ENCODE measurements around the gene ST3GAL5. TPM values are rescaled to one million over a fixed set of nuclear protein-coding genes. Genes with fewer than 3 reads are reported as not detected.
"Not testable (repeated sequence)": the region's sequence is repeated elsewhere in the genome, so short reads cannot be mapped to it uniquely, and the experiment has no call there.

Gene ST3GAL5
- total RNA-seq, 1 donor from 2014 or later, result 20.0 TPM

DNA sequence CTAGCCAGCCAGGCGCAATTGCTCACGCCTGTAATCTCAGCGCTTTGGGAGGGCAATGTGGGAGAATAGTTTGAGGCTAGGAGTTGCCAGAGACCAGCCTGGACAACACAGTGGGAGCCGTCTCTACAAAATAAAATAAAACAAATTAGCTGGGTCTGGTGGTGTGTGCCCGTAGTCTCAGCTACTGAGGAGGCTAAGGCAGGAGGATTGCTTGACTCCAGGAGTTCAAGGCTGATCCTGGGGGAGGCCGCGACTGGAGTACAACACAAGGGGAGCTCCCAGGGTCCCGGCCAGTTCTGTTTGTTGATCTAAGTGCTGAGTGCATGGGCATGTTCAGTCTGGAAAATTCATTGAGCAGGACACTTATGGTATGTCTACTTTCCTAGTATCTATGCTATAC lies 2.6 kb downstream of the ST3GAL5 start:
- FAIRE-seq, result no peak
- no peak overlapping the region for H3K9ac ChIP-seq (ENCODE audit: low read length)
- H3K4me2 ChIP-seq (ENCODE audit: low read length), result peak overlapping the region; percentile 96
- H4K20me1 ChIP-seq (ENCODE audit: insufficient read depth, low read length), result peaks cover 19% of the 10 kb centered on the region
- H3K36me3 ChIP-seq (ENCODE audit: insufficient read depth, low read length), result no peaks in the 10 kb centered on the region
- Mint-ChIP-seq H3K4me1 (ENCODE audit: low read depth, unreplicated experiment) (peaks cover 45% of the 10 kb centered on the region), H3K36me3 (ENCODE audit: low read depth, unreplicated experiment) (peaks cover 14% of the 10 kb centered on the region), H3K27me3 (ENCODE audit: low read depth, unreplicated experiment) (no peaks in the 10 kb centered on the region), H3K9me3 (ENCODE audit: unreplicated experiment) (peaks cover 7% of the 10 kb centered on the region), H3K27ac (ENCODE audit: unreplicated experiment) (peak overlapping the region; percentile 77), H3K4me3 (ENCODE audit: unreplicated experiment) (peak overlapping the region; percentile 91)
- H3K27ac ChIP-seq (ENCODE audit: low read depth, low read length), result peak overlapping the region; percentile 19
- H3K9me3 ChIP-seq (ENCODE audit: insufficient read depth, low read depth, low read length), result no peaks in the 10 kb centered on the region
- peaks cover 32% of the 10 kb centered on the region for H3K79me2 ChIP-seq (ENCODE audit: insufficient read depth, low read length)
- H3K4me1 ChIP-seq (ENCODE audit: insufficient read depth, low read length), result peaks cover 44% of the 10 kb centered on the region
- no peak overlapping the region for H3K4me3 ChIP-seq (ENCODE audit: insufficient read depth, low read depth, low read length)
- DNase-seq (ENCODE audit: low read depth), result no peak
- no peaks in the 10 kb centered on the region for H3K27me3 ChIP-seq (ENCODE audit: insufficient read depth, low read length)
- TF ChIP-seq, protein P1, sequence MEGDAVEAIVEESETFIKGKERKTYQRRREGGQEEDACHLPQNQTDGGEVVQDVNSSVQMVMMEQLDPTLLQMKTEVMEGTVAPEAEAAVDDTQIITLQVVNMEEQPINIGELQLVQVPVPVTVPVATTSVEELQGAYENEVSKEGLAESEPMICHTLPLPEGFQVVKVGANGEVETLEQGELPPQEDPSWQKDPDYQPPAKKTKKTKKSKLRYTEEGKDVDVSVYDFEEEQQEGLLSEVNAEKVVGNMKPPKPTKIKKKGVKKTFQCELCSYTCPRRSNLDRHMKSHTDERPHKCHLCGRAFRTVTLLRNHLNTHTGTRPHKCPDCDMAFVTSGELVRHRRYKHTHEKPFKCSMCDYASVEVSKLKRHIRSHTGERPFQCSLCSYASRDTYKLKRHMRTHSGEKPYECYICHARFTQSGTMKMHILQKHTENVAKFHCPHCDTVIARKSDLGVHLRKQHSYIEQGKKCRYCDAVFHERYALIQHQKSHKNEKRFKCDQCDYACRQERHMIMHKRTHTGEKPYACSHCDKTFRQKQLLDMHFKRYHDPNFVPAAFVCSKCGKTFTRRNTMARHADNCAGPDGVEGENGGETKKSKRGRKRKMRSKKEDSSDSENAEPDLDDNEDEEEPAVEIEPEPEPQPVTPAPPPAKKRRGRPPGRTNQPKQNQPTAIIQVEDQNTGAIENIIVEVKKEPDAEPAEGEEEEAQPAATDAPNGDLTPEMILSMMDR (IDR thresholded peaks at IDR 0.05; ENCODE audit: insufficient read depth, low read depth, low read length), result no peak
- TF ChIP-seq EZH2 (IDR thresholded peaks at IDR 0.05; ENCODE audit: insufficient read depth, low read length), result no peak
- H2AFZ ChIP-seq (ENCODE audit: low read depth, low read length), result no peak overlapping the region

DNA sequence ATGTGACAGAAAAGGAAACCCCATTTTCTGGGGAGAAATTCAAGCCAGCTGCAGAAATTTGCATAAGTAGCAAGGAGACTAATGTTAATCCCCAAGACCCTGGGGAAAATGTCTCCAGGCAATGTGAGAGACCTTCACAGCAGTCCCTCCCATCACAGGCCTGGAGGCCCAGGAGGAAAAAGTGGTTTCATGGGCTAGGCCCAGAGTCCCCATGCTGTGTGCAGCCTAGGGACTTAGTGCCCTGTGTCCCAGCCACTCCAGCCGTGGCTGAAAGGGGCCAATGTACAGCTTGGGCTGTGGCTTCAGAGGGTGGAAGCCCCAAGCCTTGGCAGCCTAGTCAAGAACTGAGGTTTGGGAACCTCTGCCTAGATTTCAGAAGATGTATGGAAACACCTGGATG lies 7.0 kb downstream of the ST3GAL5 start:
- DNase-seq (ENCODE audit: low read depth); H2AFZ ChIP-seq (ENCODE audit: low read depth, low read length); H3K4me2 ChIP-seq (ENCODE audit: low read length); H3K4me3 ChIP-seq (ENCODE audit: insufficient read depth, low read depth, low read length); H3K4me3 Mint-ChIP-seq (ENCODE audit: unreplicated experiment); H3K27me3 ChIP-seq (ENCODE audit: insufficient read depth, low read length); H3K27me3 Mint-ChIP-seq (ENCODE audit: low read depth, unreplicated experiment); H3K27ac Mint-ChIP-seq (ENCODE audit: unreplicated experiment); H3K27ac ChIP-seq (ENCODE audit: low read depth, low read length); H3K9me3 ChIP-seq (ENCODE audit: insufficient read depth, low read depth, low read length); FAIRE-seq; H3K9ac ChIP-seq (ENCODE audit: low read length); H3K36me3 ChIP-seq (ENCODE audit: insufficient read depth, low read length); H3K9me3 Mint-ChIP-seq (ENCODE audit: unreplicated experiment): not testable (repeated sequence)
- H3K79me2 ChIP-seq (ENCODE audit: insufficient read depth, low read length), result peaks cover 34% of the 10 kb centered on the region
- H3K4me1 Mint-ChIP-seq (ENCODE audit: low read depth, unreplicated experiment), result peaks cover 39% of the 10 kb centered on the region
- peaks cover 18% of the 10 kb centered on the region for H4K20me1 ChIP-seq (ENCODE audit: insufficient read depth, low read length)
- H3K4me1 ChIP-seq (ENCODE audit: insufficient read depth, low read length), result peaks cover 19% of the 10 kb centered on the region
- H3K36me3 Mint-ChIP-seq (ENCODE audit: low read depth, unreplicated experiment), result peaks cover 22% of the 10 kb centered on the region

DNA sequence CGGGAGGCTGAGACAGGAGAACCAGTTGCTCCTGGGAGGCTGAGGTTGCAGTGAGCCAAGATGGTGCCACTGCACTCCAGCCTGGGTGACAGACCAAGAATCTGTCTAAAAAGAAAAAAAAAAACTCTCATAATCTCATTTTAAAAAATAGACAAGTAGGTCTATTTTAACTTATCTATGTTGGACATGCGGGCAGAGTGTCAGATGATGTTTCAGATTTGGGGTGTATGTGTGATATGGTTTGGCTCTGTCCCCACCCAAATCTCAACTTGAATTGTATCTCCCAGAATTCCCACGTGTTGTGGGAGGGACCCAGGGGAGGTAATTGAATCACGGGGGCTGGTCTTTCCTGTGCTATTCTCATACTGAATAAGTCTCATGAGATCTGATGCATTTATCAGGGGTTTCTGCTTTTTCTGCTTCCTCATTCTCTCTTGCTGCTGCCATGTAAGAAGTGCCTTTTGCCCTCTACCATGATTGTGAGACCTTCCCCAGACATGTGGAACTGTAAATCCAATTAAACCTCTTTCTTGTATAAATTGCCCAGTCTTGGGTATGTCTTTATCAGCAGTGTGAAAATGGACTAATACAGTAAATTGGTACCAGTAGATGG lies 8.0 kb downstream of the ST3GAL5 start:
- H3K4me1 ChIP-seq (ENCODE audit: insufficient read depth, low read length); H3K27ac ChIP-seq (ENCODE audit: low read depth, low read length); H3K9me3 ChIP-seq (ENCODE audit: insufficient read depth, low read depth, low read length); H3K9ac ChIP-seq (ENCODE audit: low read length); H3K4me3 ChIP-seq (ENCODE audit: insufficient read depth, low read depth, low read length); H2AFZ ChIP-seq (ENCODE audit: low read depth, low read length); H3K4me2 ChIP-seq (ENCODE audit: low read length); H3K4me3 Mint-ChIP-seq (ENCODE audit: unreplicated experiment); H3K36me3 ChIP-seq (ENCODE audit: insufficient read depth, low read length); FAIRE-seq; DNase-seq (ENCODE audit: low read depth); H3K27ac Mint-ChIP-seq (ENCODE audit: unreplicated experiment); H3K27me3 ChIP-seq (ENCODE audit: insufficient read depth, low read length); H3K9me3 Mint-ChIP-seq (ENCODE audit: unreplicated experiment); H3K27me3 Mint-ChIP-seq (ENCODE audit: low read depth, unreplicated experiment): not testable (repeated sequence)
- Histone ChIP-seq H4K20me1 (ENCODE audit: insufficient read depth, low read length) (peaks cover 15% of the 10 kb centered on the region), H3K79me2 (ENCODE audit: insufficient read depth, low read length) (peaks cover 34% of the 10 kb centered on the region)
- peaks cover 30% of the 10 kb centered on the region for H3K4me1 Mint-ChIP-seq (ENCODE audit: low read depth, unreplicated experiment)
- peaks cover 22% of the 10 kb centered on the region for H3K36me3 Mint-ChIP-seq (ENCODE audit: low read depth, unreplicated experiment)

Data from astrocyte (in vitro differentiated cells and primary cell).